HCT116 (cell line): Measurements from ENCODE around the gene PKHD1. TPM values are rescaled to one million over a fixed set of nuclear protein-coding genes. Genes with fewer than 3 reads are reported as not detected.

ENCODE experiments used
- ATAC-seq: fragments of 200-7000 bp; cut with Tn5 transposase; 2 replicates; pipeline ENCODE4 v1.9.1; 2020; ENCODE audit warnings: mild to moderate bottlenecking, moderate library complexity
- BruUV-seq: library from RNA; stranded (reverse); fragments of 400-500 nt; replicated peaks from 2 replicates; lab custom pipeline; 2021; lab: Mats Ljungman, UMichigan
- CTCF ChIA-PET: fragments of 300-600 bp; sonication (Branson Sonifier 250); formaldehyde crosslinking; loops from one replicate; lab custom pipeline; 2021; ENCODE audit warnings: antibody characterized with exemption; lab: Charles Lee
- POLR2A ChIA-PET: fragments of 300-600, 350-600 bp; sonication (Branson Sonifier 250); formaldehyde crosslinking; loops from one replicate; lab custom pipeline; 2021; ENCODE audit warnings: antibody characterized with exemption; lab: Charles Lee
- RAD21 ChIA-PET, 2 experiments: fragments of 300-600 bp; sonication (Branson Sonifier 250); formaldehyde crosslinking; loops; one replicate each; lab custom pipeline; 2023; ENCODE audit warnings: low total read pairs in 2 of 2; ENCODE audit not compliant: uncharacterized antibody in 2 of 2, unreplicated experiment in 2 of 2, low non-redundant PET in 1 of 2; lab: Charles Lee
- DNase-seq: peaks from one replicate; pipeline ENCODE4 v3.0.0-alpha.2; 2010; ENCODE audit warnings: low read depth, low spot score
- H2AFZ ChIP-seq: fragments of 200-600 bp; shearing (Covaris generic), sonication (generic); 2 replicates; pipeline ENCODE4 v1.6.1; 2017; ENCODE audit warnings: low read depth, mixed run types, mixed read lengths, antibody characterized with exemption, low read length; ENCODE audit not compliant: poor library complexity, severe bottlenecking
- H3K27ac ChIP-seq: 2 replicates; pipeline ENCODE4 v1.5.1; 2012; ENCODE audit warnings: low read depth, low read length
- H3K27me3 ChIP-seq: fragments of 200-600 bp; sonication (generic); 2 replicates; pipeline ENCODE4 v1.6.1; 2016; ENCODE audit warnings: mixed run types, low read length, mixed read lengths; ENCODE audit not compliant: insufficient read depth
- H3K36me3 ChIP-seq, 2 experiments: fragments of 200-500 bp in 1 of 2; fragments of 200-600 bp in 1 of 2; sonication (Bioruptor generic) in 1 of 2; sonication (generic) in 1 of 2; 2 replicates each; pipeline versions ENCODE4 v1.5.1 to v1.6.1; 2014 to 2016; ENCODE audit warnings: low read length in 2 of 2, inconsistent platforms in 1 of 2, mixed read lengths in 1 of 2, mixed run types in 1 of 2; ENCODE audit not compliant: insufficient read depth in 2 of 2, control insufficient read depth in 1 of 2
- H3K4me1 ChIP-seq, 2 experiments: fragments of 200-600 bp in 1 of 2; sonication (generic) in 1 of 2; 2 replicates each; pipeline versions ENCODE4 v1.5.1 to v1.6.1; 2012 to 2017; ENCODE audit warnings: low read length in 2 of 2, inconsistent platforms in 1 of 2, mild to moderate bottlenecking in 1 of 2, mixed read lengths in 1 of 2, mixed run types in 1 of 2, moderate library complexity in 1 of 2; ENCODE audit not compliant: insufficient read depth in 2 of 2, control insufficient read depth in 1 of 2
- H3K4me2 ChIP-seq: fragments of 200-600 bp; sonication (generic); 2 replicates; pipeline ENCODE4 v1.6.1; 2017; ENCODE audit warnings: mixed run types, low read length, mixed read lengths
- H3K4me3 ChIP-seq, 2 experiments: fragments of 200-600 bp in 1 of 2; sonication (generic) in 1 of 2; replicated peaks in 1 of 2; 2 replicates each; pipeline ENCODE4 v1.5.1; 2011 to 2016; ENCODE audit warnings: low read length in 2 of 2, control low read depth in 1 of 2, low read depth in 1 of 2, mild to moderate bottlenecking in 1 of 2, mixed read lengths in 1 of 2, mixed run types in 1 of 2
- H3K79me2 ChIP-seq: fragments of 200-600 bp; sonication (generic); 2 replicates; pipeline ENCODE4 v1.6.1; 2017; ENCODE audit warnings: mild to moderate bottlenecking, mixed run types, low read length, moderate library complexity, mixed read lengths; ENCODE audit not compliant: insufficient read depth
- H3K9ac ChIP-seq: fragments of 200-600 bp; sonication (generic); 2 replicates; pipeline ENCODE4 v1.6.1; 2016; ENCODE audit warnings: low read length, mixed read lengths
- H3K9me2 ChIP-seq: fragments of 200-600 bp; sonication (generic), shearing (Covaris generic); 2 replicates; pipeline ENCODE4 v1.6.1; 2017; ENCODE audit warnings: mixed run types, mild to moderate bottlenecking, moderate library complexity; ENCODE audit not compliant: insufficient read depth
- H3K9me3 ChIP-seq, 2 experiments: fragments of 200-500 bp in 1 of 2; fragments of 200-600 bp in 1 of 2; sonication (Bioruptor generic) in 1 of 2; sonication (generic) in 1 of 2; 2 replicates each; pipeline ENCODE4 v1.6.1; 2014 to 2017; ENCODE audit warnings: low read length in 2 of 2, mixed read lengths in 2 of 2, inconsistent platforms in 1 of 2, low read depth in 1 of 2, mild to moderate bottlenecking in 1 of 2, mixed run types in 1 of 2, moderate library complexity in 1 of 2; ENCODE audit not compliant: control insufficient read depth in 1 of 2, insufficient read depth in 1 of 2
- H4K20me1 ChIP-seq: fragments of 200-600 bp; sonication (generic), shearing (Covaris generic); 2 replicates; pipeline ENCODE4 v1.6.1; 2017; ENCODE audit warnings: mixed run types, mild to moderate bottlenecking, moderate library complexity; ENCODE audit not compliant: insufficient read depth
- ATF3 ChIP-seq: IDR thresholded peaks from 2 replicates; pipeline ENCODE4 v1.6.1; 2012
- CBX3 ChIP-seq: IDR thresholded peaks from 2 replicates; pipeline ENCODE4 v1.6.1; 2012; ENCODE audit warnings: low read depth
- CEBPB ChIP-seq: IDR thresholded peaks from 2 replicates; pipeline ENCODE4 v1.6.1; 2012; ENCODE audit warnings: low read depth
- EGR1 ChIP-seq: IDR thresholded peaks from 2 replicates; pipeline ENCODE4 v1.6.1; 2012; ENCODE audit warnings: low read depth
- ELF1 ChIP-seq: IDR thresholded peaks from 2 replicates; pipeline ENCODE4 v1.6.1; 2012; ENCODE audit warnings: low read depth, borderline replicate concordance
- EZH2phosphoT487 ChIP-seq: fragments of 200-600 bp; IDR thresholded peaks from 2 replicates; pipeline ENCODE4 v1.6.1; 2018; ENCODE audit warnings: antibody characterized with exemption, borderline replicate concordance
- FOSL1 ChIP-seq: IDR thresholded peaks from 2 replicates; pipeline ENCODE4 v1.6.1; 2012; ENCODE audit warnings: low read depth
- JUND ChIP-seq: IDR thresholded peaks from 2 replicates; pipeline ENCODE4 v1.6.1; 2012
- POLR2A ChIP-seq: IDR thresholded peaks from 2 replicates; pipeline ENCODE4 v1.7.0; 2011; ENCODE audit warnings: borderline replicate concordance; ENCODE audit not compliant: insufficient read depth, insufficient read length; ENCODE audit errors: extremely low read depth
- POLR2AphosphoS5 ChIP-seq: IDR thresholded peaks from 2 replicates; pipeline ENCODE4 v1.6.1; 2011; ENCODE audit warnings: mild to moderate bottlenecking, low read depth, low read length, moderate library complexity
- RAD21 ChIP-seq: IDR thresholded peaks from 2 replicates; pipeline ENCODE4 v1.6.1; 2012; ENCODE audit warnings: low read depth, mild to moderate bottlenecking
- SIN3A ChIP-seq: IDR thresholded peaks from 2 replicates; pipeline ENCODE4 v1.6.1; 2012; ENCODE audit warnings: low read depth
- SP1 ChIP-seq: IDR thresholded peaks from 2 replicates; pipeline ENCODE4 v1.6.1; 2012; ENCODE audit warnings: low read depth
- TCF7L2 ChIP-seq: IDR thresholded peaks from 2 replicates; pipeline ENCODE4 v1.7.0; 2011; ENCODE audit warnings: borderline replicate concordance, inconsistent platforms; ENCODE audit not compliant: insufficient read depth, insufficient read length; ENCODE audit errors: extremely low read depth
- YY1 ChIP-seq: IDR thresholded peaks from 2 replicates; pipeline ENCODE4 v1.6.1; 2011; ENCODE audit warnings: low read length, low read depth, moderate library complexity, mild to moderate bottlenecking; ENCODE audit not compliant: insufficient replicate concordance; ENCODE audit errors: extremely low read depth
- ZBTB33 ChIP-seq: IDR thresholded peaks from 2 replicates; pipeline ENCODE4 v1.6.1; 2011; ENCODE audit warnings: mild to moderate bottlenecking, low read length, moderate library complexity; ENCODE audit not compliant: insufficient replicate concordance; ENCODE audit errors: extremely low read depth
- ZFX ChIP-seq: fragments of 450-650 bp; IDR thresholded peaks from 2 replicates; pipeline ENCODE4 v1.6.1; 2017
- intact Hi-C: fragments of 100-400 bp; cut with micrococcal nuclease; formaldehyde crosslinking; loops from 2 replicates; pipeline ENCODE4 v1.10.0; 2022
- total RNA-seq: library from RNA; stranded (reverse); gene quantifications from one replicate; pipeline ENCODE4 v1.2.1, GENCODE V29; 2021; ENCODE audit not compliant: unreplicated experiment
- TF ChIP-seq, protein P1 (sequence below): IDR thresholded peaks from 2 replicates; pipeline ENCODE4 v1.6.1; 2012; ENCODE audit warnings: low read depth
- TF ChIP-seq, protein P2 (sequence below), 3 experiments: fragments of 200-600 bp in 1 of 3; sonication (generic) in 1 of 3; IDR thresholded peaks in 2 of 3; conservative IDR thresholded peaks in 1 of 3; 2 replicates each; pipeline ENCODE4 v1.5.1; 2012 to 2017; ENCODE audit warnings: low read depth in 2 of 3, low read length in 2 of 3, antibody characterized with exemption in 1 of 3, borderline replicate concordance in 1 of 3, control low read depth in 1 of 3, mild to moderate bottlenecking in 1 of 3, mixed read lengths in 1 of 3, mixed run types in 1 of 3, moderate library complexity in 1 of 3; ENCODE audit not compliant: insufficient read depth in 1 of 3
- TF ChIP-seq, protein P3 (sequence below): IDR thresholded peaks from 2 replicates; pipeline ENCODE4 v1.6.1; 2012

Gene PKHD1
- total RNA-seq, 1 experiment from 2014 or later, result not detected

GRCh38 chr6:52012582-52012981, 74.8 kb downstream of the PKHD1 start:
- TF ChIP-seq ELF1, result no peak
- no peak for TF ChIP-seq ATF3
- TF ChIP-seq EGR1, result no peak
- TF ChIP-seq POLR2A, result no peak
- TF ChIP-seq CBX3, result no peak
- no peak for TF ChIP-seq YY1
- TF ChIP-seq EZH2phosphoT487, result no peak
- no peak for TF ChIP-seq SIN3A
- no peak for TF ChIP-seq TCF7L2
- TF ChIP-seq ZBTB33, result no peak
- TF ChIP-seq, protein P1, sequence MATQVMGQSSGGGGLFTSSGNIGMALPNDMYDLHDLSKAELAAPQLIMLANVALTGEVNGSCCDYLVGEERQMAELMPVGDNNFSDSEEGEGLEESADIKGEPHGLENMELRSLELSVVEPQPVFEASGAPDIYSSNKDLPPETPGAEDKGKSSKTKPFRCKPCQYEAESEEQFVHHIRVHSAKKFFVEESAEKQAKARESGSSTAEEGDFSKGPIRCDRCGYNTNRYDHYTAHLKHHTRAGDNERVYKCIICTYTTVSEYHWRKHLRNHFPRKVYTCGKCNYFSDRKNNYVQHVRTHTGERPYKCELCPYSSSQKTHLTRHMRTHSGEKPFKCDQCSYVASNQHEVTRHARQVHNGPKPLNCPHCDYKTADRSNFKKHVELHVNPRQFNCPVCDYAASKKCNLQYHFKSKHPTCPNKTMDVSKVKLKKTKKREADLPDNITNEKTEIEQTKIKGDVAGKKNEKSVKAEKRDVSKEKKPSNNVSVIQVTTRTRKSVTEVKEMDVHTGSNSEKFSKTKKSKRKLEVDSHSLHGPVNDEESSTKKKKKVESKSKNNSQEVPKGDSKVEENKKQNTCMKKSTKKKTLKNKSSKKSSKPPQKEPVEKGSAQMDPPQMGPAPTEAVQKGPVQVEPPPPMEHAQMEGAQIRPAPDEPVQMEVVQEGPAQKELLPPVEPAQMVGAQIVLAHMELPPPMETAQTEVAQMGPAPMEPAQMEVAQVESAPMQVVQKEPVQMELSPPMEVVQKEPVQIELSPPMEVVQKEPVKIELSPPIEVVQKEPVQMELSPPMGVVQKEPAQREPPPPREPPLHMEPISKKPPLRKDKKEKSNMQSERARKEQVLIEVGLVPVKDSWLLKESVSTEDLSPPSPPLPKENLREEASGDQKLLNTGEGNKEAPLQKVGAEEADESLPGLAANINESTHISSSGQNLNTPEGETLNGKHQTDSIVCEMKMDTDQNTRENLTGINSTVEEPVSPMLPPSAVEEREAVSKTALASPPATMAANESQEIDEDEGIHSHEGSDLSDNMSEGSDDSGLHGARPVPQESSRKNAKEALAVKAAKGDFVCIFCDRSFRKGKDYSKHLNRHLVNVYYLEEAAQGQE, result no peak
- TF ChIP-seq, protein P2, sequence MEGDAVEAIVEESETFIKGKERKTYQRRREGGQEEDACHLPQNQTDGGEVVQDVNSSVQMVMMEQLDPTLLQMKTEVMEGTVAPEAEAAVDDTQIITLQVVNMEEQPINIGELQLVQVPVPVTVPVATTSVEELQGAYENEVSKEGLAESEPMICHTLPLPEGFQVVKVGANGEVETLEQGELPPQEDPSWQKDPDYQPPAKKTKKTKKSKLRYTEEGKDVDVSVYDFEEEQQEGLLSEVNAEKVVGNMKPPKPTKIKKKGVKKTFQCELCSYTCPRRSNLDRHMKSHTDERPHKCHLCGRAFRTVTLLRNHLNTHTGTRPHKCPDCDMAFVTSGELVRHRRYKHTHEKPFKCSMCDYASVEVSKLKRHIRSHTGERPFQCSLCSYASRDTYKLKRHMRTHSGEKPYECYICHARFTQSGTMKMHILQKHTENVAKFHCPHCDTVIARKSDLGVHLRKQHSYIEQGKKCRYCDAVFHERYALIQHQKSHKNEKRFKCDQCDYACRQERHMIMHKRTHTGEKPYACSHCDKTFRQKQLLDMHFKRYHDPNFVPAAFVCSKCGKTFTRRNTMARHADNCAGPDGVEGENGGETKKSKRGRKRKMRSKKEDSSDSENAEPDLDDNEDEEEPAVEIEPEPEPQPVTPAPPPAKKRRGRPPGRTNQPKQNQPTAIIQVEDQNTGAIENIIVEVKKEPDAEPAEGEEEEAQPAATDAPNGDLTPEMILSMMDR (IDR thresholded peaks at IDR 0.05 in 2 of 3, conservative IDR thresholded peaks at IDR 0.05 in 1 of 3; ENCODE audit: borderline replicate concordance in 1 of 3, insufficient read depth in 1 of 3, low read depth in 2 of 3, low read length in 2 of 3), result no peak
- TF ChIP-seq CEBPB, result no peak
- TF ChIP-seq, protein P3, sequence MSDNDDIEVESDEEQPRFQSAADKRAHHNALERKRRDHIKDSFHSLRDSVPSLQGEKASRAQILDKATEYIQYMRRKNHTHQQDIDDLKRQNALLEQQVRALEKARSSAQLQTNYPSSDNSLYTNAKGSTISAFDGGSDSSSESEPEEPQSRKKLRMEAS, result no peak
- TF ChIP-seq RAD21, result no peak
- TF ChIP-seq ZFX, result no peak
- no peak for TF ChIP-seq JUND
- no peak for TF ChIP-seq FOSL1
- no peak for TF ChIP-seq POLR2AphosphoS5
- TF ChIP-seq SP1, result no peak
- Histone ChIP-seq H3K4me3 (no peak overlapping the region), H3K79me2 (no peaks in the 10 kb centered on the region), H3K27me3 (peaks cover 4% of the 10 kb centered on the region; the same call in 1 of the 2 replicates), H3K4me1 (no peaks in the 10 kb centered on the region), H3K36me3 (no peaks in the 10 kb centered on the region), H3K9me3 (no peaks in the 10 kb centered on the region), H2AFZ (no peak overlapping the region), H3K4me2 (no peak overlapping the region), H3K27ac (no peak overlapping the region), H3K9me2 (no peaks in the 10 kb centered on the region), H4K20me1 (no peaks in the 10 kb centered on the region), H3K9ac (no peak overlapping the region)
- intact Hi-C loops, result no loop called here
- no peak for ATAC-seq
- POLR2A ChIA-PET, result no interaction called here
- no peak for DNase-seq
- BruUV-seq, result no TSS peak
- CTCF ChIA-PET, result no interaction called here
- RAD21 ChIA-PET, result no interaction called here
